ENCODE results near the gene WHAMM. TPM values are rescaled to one million over a fixed set of nuclear protein-coding genes. Genes with fewer than 3 reads are reported as not detected.

WHAMM gene
- total RNA-seq, 6 experiments from 2014 or later, result 3.7 to 6.5 (median 4.7) TPM

GRCh38 chr15:82805994-82806406 is 3.4 kb upstream of the WHAMM start, which contains the start of gene FSD2:
FSD2 (minus strand) TSS chr15:82806069; CDS start chr15:82787390, 18,679 bp downstream.
- DNase-seq (no peak), ATAC-seq (no peak)
- Histone ChIP-seq H3K27me3 (no peaks in the 10 kb centered on the region), H3K4me3 (no peak within 1 kb of the TSS), H3K9me3 (no peaks in the 10 kb centered on the region), H3K36me3 (no peaks in the 10 kb centered on the region), H3K27ac (no peak within 1 kb of the TSS), H3K4me1 (peaks cover 0 to 10% (median 0%) of the 10 kb centered on the region in 4 donors)
- 79% methylated on average over 2 of the region's 2 CpGs for WGBS (ENCODE audit: insufficient coverage, low coverage, low lambda C conversion rate, missing lambda C conversion rate)
- intact Hi-C loops (cut with DNase I), result no loop called here
- TF ChIP-seq CTCF (IDR thresholded peaks at IDR 0.05) (no peak), POLR2A (IDR thresholded peaks at IDR 0.05) (no peak)

- intact Hi-C loops (cut with DNase I), result no loop called here
- Histone ChIP-seq H3K27ac (no peak overlapping the region), H3K27me3 (no peaks in the 10 kb centered on the region), H3K36me3 (peaks cover 0 to 2% (median 0%) of the 10 kb centered on the region in 4 donors), H3K9me3 (no peaks in the 10 kb centered on the region), H3K4me1 (peaks cover 0 to 28% (median 10%) of the 10 kb centered on the region in 4 donors), H3K4me3 (no peak overlapping the region)
- TF ChIP-seq POLR2A (IDR thresholded peaks at IDR 0.05) (no peak), CTCF (IDR thresholded peaks at IDR 0.05) (no peak)
- ATAC-seq (no peak), DNase-seq (no peak)
- WGBS (ENCODE audit: insufficient coverage, low coverage, low lambda C conversion rate, missing lambda C conversion rate), result 91% methylated on average over 9 of the region's 11 CpGs
Observed at GRCh38 chr15:82807920-82808633, 1.4 kb upstream of the WHAMM start.

DNA sequence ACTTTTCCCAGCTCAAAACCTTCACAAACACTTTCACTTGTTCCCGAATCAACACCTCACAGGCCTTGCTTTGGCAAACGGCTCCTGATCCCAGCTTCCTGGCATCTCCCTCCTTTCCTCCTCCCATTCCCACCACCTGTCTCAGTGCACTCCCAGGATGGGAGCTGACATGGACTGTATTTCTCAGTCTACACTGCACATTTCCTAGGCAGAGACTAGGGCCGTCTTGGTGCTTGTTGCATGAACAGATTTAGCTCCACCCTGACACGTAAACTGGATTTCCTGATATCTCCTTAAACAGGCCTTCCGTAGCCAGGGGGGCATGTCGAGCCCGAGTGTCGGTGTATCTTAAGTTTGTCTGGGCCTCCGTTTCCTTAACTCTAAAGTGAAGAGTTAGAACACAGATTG is 790 bp upstream of the WHAMM start:
- ATAC-seq, result no peak
- peak overlapping the region in 1 of 3 donors; percentile 99 for H3K27ac ChIP-seq
- WGBS (ENCODE audit: insufficient coverage, low coverage, low lambda C conversion rate, missing lambda C conversion rate), result 84% methylated on average over 9 of the region's 9 CpGs

More for the DNA sequence above, 790 bp upstream of the WHAMM start:
- intact Hi-C loops (cut with DNase I), result no loop called here
- Histone ChIP-seq H3K36me3 (peaks cover 0 to 6% (median under 1%) of the 10 kb centered on the region in 4 donors), H3K4me3 (no peak overlapping the region), H3K4me1 (peaks cover 0 to 28% (median 10%) of the 10 kb centered on the region in 4 donors), H3K27me3 (no peaks in the 10 kb centered on the region), H3K9me3 (no peaks in the 10 kb centered on the region)
- no peak for DNase-seq
- no peak for TF ChIP-seq CTCF (IDR thresholded peaks at IDR 0.05)
- no peak for TF ChIP-seq POLR2A (IDR thresholded peaks at IDR 0.05)
